ENCODE data around the gene NSF.

NSF gene

GRCh38 chr17:46717999-46718398, 127.5 kb downstream of the NSF start:
- no peak for DNase-seq (ENCODE audit: low read depth)

GRCh38 chr17:46719891-46720290, 129.4 kb downstream of the NSF start:
- no peak for DNase-seq (ENCODE audit: low read depth)

DNA sequence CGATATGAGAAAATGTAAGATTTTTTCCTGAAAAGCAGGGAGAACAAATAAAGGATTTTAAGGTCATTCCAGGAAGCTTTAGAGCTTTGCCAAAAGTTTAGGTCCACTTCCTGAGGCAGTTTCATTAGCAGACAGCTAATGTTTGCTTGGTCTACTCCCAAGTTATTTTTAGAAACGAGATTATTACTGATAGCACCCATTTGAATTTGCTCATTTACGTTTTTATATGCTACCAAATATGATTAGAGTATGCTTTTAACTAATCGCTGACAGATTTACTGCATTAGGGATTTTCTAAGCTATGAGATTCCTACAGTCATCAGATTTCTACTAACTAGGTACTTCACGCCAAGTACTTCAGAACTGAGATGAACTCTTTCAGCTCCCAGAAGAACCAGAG, 129.9 kb downstream of the NSF start:
- peak; percentile 61 for DNase-seq (ENCODE audit: low read depth)

DNA sequence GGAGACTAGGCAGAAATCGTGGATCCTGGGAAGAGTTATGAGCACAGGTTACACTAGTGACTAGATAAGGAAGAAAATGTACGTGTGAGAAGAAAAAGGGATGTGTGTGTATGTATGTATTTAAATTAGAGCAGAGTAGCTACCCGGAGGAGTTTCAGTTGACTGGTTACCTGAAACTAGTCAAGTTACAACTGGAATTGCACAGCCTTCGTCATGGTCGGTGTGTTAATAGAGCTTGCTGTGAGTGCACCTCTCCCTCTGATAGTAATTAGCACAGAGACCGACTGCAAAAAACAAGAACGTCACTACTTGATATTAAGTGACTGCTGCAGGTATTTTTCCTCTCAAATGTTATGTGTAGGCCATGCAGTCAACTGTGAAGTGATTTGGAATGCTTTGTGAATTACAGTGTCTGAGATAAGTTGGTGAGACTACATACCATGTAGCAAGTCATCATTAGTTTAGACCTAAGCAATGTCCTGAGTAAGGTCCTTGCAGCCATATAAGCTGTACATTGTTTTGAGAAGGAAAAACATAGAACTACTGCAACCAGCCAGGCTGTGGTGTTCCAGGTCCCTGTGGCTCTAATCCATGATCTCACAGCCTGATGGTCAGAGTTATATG, 132.3 kb downstream of the NSF start:
- peak; percentile 29 for DNase-seq (ENCODE audit: low read depth)

GRCh38 chr17:46726206-46726605, 135.7 kb downstream of the NSF start:
- no peak for DNase-seq (ENCODE audit: low read depth)

- peak; percentile 89 for DNase-seq (ENCODE audit: low read depth)
These were observed 137.3 kb downstream of the NSF start for GRCh38 chr17:46727572-46728348.

- DNase-seq (ENCODE audit: low read depth): no peak
These were observed 139.6 kb downstream of the NSF start for GRCh38 chr17:46730026-46730425.

DNA sequence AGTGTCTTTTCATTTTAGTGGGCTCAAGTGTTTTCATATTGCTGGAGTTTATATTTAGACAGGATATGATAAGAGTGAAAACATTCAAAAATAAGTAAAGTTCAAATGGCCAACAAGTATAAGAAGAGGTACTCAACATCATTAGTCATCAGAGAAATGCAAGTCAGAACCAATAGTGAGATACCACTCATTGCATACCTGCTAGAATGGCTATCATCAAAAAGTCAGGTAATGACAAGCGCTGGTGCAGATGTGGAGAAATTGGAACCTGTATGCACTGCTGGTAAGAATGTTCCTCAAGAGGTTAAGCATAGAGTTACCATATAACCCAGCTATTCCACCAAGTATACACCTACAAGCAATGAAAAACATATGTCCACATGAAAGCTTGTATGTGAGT, 140.2 kb downstream of the NSF start:
- DNase-seq (ENCODE audit: low read depth): no peak

GRCh38 chr17:46732160-46732559, 141.7 kb downstream of the NSF start:
- no peak for DNase-seq (ENCODE audit: low read depth)

DNA sequence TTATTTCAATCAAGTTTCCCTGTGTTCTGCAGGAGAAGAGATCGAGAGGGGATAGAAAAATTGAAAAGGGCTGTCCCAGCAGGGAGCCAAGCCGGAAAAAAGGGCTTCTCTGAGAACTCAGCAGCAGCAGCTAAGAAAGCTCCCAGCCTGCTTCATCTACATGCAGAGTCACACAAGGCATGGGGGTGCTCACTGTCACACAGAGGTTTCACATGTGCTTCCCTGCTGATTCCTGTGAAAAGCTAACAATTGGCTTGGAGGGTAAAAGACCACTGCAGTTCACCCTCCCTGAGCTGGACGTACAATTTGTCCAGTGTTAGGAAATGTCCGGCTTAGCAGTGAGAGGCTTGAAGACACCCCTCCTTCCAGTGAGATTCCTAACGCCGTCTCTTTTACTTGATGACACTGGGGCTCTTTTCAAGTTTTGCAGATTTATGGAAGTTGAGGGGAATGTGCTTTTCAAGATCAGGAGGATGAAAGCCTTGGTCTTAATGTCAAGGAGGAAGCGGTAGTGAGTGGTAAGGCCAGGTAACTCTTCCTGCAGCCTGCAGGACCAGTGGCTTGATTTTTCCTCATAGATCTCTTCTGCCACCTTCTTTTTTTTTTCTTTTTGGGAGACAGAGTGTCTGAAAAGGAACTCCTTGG, 142.4 kb downstream of the NSF start:
- DNase-seq (ENCODE audit: low read depth): no peak

GRCh38 chr17:46733837-46734475, 143.5 kb downstream of the NSF start:
- DNase-seq (ENCODE audit: low read depth): peak; percentile 80

DNA sequence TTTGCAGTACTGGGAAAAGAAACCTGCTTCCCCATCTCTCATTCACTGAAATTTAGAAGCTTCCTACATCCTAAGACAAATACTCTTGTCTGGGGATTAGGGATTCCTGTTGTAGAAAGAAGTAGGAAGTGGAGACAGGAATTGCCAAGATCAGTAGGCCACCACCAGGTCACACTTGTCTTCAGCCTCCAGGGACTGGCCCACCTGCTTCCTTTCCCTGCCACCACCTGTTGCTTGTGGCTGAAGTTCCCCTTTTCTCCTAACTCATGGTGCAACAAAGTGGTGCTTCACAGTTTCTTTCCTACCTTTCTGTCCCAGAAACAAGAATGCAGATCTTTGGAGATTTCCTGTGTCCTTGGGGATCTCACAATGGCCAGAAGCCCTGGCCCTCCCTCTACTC, 145.6 kb downstream of the NSF start:
- DNase-seq (ENCODE audit: low read depth): no peak

DNA sequence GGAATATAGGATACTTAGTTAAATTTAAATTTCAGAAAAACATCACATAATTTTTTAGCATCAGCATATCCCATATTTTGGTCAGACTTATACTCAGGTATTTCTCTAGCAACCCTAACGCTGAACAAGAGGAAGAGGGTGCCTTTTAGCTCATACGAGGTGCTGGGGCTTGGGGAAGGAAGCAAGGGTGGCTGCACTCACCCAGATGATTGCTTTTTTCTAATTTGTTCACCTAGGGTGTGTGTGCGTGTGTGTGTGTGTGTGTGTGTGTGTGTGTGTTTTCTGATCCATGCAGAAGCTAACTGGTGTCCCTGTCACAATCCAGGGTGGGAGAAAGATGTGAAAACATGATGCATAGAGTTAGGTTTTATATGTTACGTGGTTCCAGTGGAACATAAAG, 146.9 kb downstream of the NSF start:
- no peak for DNase-seq (ENCODE audit: low read depth)

- no peak for DNase-seq (ENCODE audit: low read depth)
These were observed 148.1 kb downstream of the NSF start for GRCh38 chr17:46738544-46738943.

DNA sequence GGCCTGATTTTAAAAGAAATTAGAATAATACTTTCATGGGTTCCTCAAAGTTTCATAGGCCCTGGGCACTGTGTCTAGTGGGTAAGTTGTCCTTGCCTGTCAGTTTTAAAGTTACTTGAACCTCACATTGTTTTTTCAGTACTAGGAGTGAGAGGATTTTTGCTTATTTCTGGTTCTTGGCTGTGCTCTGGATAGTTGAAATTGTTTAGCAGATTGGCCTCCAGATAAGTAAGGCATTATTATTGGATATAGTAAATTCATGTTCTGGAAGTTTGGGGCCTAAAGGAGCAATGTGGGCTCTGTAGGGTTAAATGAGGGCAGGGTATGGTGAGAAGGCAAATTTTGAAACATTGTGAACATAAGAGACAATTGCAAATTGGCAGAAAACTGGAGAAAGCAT, 149.5 kb downstream of the NSF start:
- DNase-seq (ENCODE audit: low read depth): peak; percentile 58

- peak; percentile 65 for DNase-seq (ENCODE audit: low read depth)
These were observed 150.8 kb downstream of the NSF start for GRCh38 chr17:46741122-46741730.

- peak; percentile 94 for DNase-seq (ENCODE audit: low read depth)
These were observed 152.2 kb downstream of the NSF start for GRCh38 chr17:46742565-46743270.

GRCh38 chr17:46744441-46744840, 154.0 kb downstream of the NSF start:
- DNase-seq (ENCODE audit: low read depth): no peak

DNA sequence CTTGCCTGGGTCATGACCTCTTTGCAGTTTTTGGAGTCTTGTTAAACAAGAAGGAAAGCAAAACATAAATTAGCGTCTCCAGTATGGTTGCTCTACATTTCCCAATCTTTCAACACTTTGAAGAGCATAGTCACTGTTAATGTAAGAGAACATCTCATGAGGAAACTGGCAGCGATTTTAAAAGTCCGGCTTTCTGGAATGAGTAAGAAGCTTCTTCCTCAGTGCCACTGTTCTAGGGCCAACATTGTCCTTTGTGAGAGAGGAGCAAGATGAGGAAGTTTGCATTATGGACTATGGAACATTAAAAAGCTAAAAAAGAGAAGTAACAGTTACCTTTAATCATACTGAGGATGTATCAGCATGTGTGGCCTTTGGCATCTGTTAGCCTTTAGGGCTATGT, 154.9 kb downstream of the NSF start:
- no peak for DNase-seq (ENCODE audit: low read depth)

GRCh38 chr17:46751425-46751824, 161.0 kb downstream of the NSF start:
- DNase-seq (ENCODE audit: low read depth): no peak

DNA sequence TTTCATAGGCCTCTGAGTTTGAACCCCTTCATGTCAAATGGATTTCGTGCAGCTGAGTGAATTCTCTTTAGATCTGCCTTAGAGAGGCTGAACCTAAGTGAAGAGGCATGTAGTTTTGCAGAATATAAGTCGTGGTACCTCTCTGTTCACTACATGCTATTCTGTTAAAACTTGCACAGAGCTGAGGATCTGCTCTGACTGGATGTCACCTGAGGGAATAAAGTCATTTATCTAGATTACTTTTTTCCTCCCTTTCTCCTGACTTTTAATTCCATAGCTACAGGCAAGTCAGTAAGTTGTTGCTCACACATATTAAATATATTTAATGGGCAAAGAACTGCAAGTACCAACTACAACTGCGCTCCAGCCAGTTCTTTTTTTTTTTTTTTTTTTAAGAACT, 163.3 kb downstream of the NSF start:
- no peak for DNase-seq (ENCODE audit: low read depth)
